WTC11 (cell line): ENCODE measurements around the gene MARF1.

Source experiments
- JUN ChIP-seq: sonication (generic); formaldehyde crosslinking; IDR thresholded peaks from 2 replicates; pipeline ENCODE4 v1.8.0; 2023; ENCODE audit warnings: mild to moderate bottlenecking, missing genetic modification reagents
- TF ChIP-seq, protein P1 (sequence below): fragments of 200-600 bp; IDR thresholded peaks from 2 replicates; pipeline ENCODE4 v1.8.0; 2022; ENCODE audit warnings: antibody characterized with exemption
- TF ChIP-seq, protein P2 (sequence below): sonication (generic); formaldehyde crosslinking; IDR thresholded peaks from 2 replicates; pipeline ENCODE4 v1.8.1; 2023; ENCODE audit warnings: mild to moderate bottlenecking, missing genetic modification reagents, moderate library complexity

- TF ChIP-seq, protein P1, sequence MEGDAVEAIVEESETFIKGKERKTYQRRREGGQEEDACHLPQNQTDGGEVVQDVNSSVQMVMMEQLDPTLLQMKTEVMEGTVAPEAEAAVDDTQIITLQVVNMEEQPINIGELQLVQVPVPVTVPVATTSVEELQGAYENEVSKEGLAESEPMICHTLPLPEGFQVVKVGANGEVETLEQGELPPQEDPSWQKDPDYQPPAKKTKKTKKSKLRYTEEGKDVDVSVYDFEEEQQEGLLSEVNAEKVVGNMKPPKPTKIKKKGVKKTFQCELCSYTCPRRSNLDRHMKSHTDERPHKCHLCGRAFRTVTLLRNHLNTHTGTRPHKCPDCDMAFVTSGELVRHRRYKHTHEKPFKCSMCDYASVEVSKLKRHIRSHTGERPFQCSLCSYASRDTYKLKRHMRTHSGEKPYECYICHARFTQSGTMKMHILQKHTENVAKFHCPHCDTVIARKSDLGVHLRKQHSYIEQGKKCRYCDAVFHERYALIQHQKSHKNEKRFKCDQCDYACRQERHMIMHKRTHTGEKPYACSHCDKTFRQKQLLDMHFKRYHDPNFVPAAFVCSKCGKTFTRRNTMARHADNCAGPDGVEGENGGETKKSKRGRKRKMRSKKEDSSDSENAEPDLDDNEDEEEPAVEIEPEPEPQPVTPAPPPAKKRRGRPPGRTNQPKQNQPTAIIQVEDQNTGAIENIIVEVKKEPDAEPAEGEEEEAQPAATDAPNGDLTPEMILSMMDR, result no peak
- TF ChIP-seq, protein P2, sequence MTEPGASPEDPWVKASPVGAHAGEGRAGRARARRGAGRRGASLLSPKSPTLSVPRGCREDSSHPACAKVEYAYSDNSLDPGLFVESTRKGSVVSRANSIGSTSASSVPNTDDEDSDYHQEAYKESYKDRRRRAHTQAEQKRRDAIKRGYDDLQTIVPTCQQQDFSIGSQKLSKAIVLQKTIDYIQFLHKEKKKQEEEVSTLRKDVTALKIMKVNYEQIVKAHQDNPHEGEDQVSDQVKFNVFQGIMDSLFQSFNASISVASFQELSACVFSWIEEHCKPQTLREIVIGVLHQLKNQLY (CRISPR knock-in tag), result no peak
- no peak for TF ChIP-seq JUN (CRISPR knock-in tag)
Observed at GRCh38 chr16:15585956-15586355, 57.0 kb downstream of the MARF1 start.
